PC-3 (cell line): ENCODE measurements around the gene LPCAT2. TPM values are rescaled to one million over a fixed set of nuclear protein-coding genes. Genes with fewer than 3 reads are reported as not detected.

Experiments
- ATAC-seq: fragments of 200-7000 bp; cut with Tn5 transposase; 2 replicates; pipeline ENCODE4 v1.9.1; 2020; ENCODE audit warnings: mild to moderate bottlenecking, moderate library complexity
- BruUV-seq: library from RNA; stranded (reverse); fragments of 400-500 nt; replicated peaks from 2 replicates; lab custom pipeline; 2021; lab: Mats Ljungman, UMichigan
- CTCF ChIA-PET: fragments of 300-600 bp; sonication (Branson Sonifier 250); formaldehyde crosslinking; loops from one replicate; lab custom pipeline; 2022; ENCODE audit warnings: antibody characterized with exemption; lab: Charles Lee
- POLR2A ChIA-PET: fragments of 300-600 bp; sonication (Branson Sonifier 250); formaldehyde crosslinking; loops from one replicate; lab custom pipeline; 2022; ENCODE audit warnings: antibody characterized with exemption; ENCODE audit not compliant: unreplicated experiment; lab: Charles Lee
- DNase-seq: peaks from one replicate; pipeline ENCODE4 v3.0.0-alpha.2; 2015
- H2AFZ ChIP-seq: fragments of 300-600 bp; sonication (generic); 2 replicates; pipeline ENCODE4 v1.6.0; 2016; ENCODE audit warnings: antibody characterized with exemption, low read length
- H3F3A ChIP-seq: fragments of 300-600 bp; sonication (generic); one replicate; pipeline ENCODE4 v1.6.0; 2017; ENCODE audit warnings: antibody characterized with exemption, low read length, control low read depth, mild to moderate bottlenecking; ENCODE audit not compliant: unreplicated experiment
- H3K27ac ChIP-seq: fragments of 300-600 bp; sonication (generic); 2 replicates; pipeline ENCODE4 v1.5.1; 2016; ENCODE audit warnings: mild to moderate bottlenecking, low read length
- H3K27me3 ChIP-seq: fragments of 300-600 bp; sonication (generic); 2 replicates; pipeline ENCODE4 v1.6.1; 2016; ENCODE audit warnings: low read length, mixed read lengths
- H3K36me3 ChIP-seq: fragments of 300-600 bp; sonication (generic); 2 replicates; pipeline ENCODE4 v1.6.1; 2016; ENCODE audit warnings: low read depth, mixed run types, low read length, mixed read lengths
- H3K4me1 ChIP-seq: fragments of 300-600 bp; sonication (generic); 2 replicates; pipeline ENCODE4 v1.5.1; 2016; ENCODE audit warnings: low read length; ENCODE audit not compliant: insufficient read depth
- H3K4me2 ChIP-seq: fragments of 300-600 bp; sonication (generic); 2 replicates; pipeline ENCODE4 v1.6.0; 2016; ENCODE audit warnings: low read length
- H3K4me3 ChIP-seq: fragments of 300-600 bp; sonication (generic); 2 replicates; pipeline ENCODE4 v1.5.1; 2016; ENCODE audit warnings: mild to moderate bottlenecking, low read length, mixed read lengths
- H3K79me2 ChIP-seq: fragments of 300-600 bp; sonication (generic); 2 replicates; pipeline ENCODE4 v1.6.1; 2017; ENCODE audit warnings: low read length, mixed read lengths
- H3K9ac ChIP-seq: fragments of 300-600 bp; sonication (generic); 2 replicates; pipeline ENCODE4 v1.6.0; 2016; ENCODE audit warnings: mild to moderate bottlenecking, low read length
- H3K9me2 ChIP-seq: fragments of 300-600 bp; sonication (generic); replicated peaks from 2 replicates; pipeline ENCODE4 v1.6.1; 2016; ENCODE audit warnings: mixed run types, low read length, mixed read lengths
- H3K9me3 ChIP-seq: fragments of 300-600 bp; sonication (generic); 2 replicates; pipeline ENCODE4 v1.6.1; 2016; ENCODE audit warnings: low read length, mixed read lengths
- H4K20me1 ChIP-seq: fragments of 300-600 bp; sonication (generic); 2 replicates; pipeline ENCODE4 v1.6.1; 2016; ENCODE audit warnings: low read length, mixed read lengths
- CTCF ChIP-seq: fragments of 300-600 bp; sonication (generic); conservative IDR thresholded peaks from 2 replicates; pipeline ENCODE4 v1.5.1; 2017; ENCODE audit warnings: antibody characterized with exemption, low read depth, mild to moderate bottlenecking, low read length
- EZH2 ChIP-seq: fragments of 300-600 bp; sonication (generic); IDR thresholded peaks from one replicate; pipeline ENCODE4 v1.6.1; 2017; ENCODE audit warnings: antibody characterized with exemption, mild to moderate bottlenecking, low read length; ENCODE audit not compliant: unreplicated experiment
- EZH2phosphoT487 ChIP-seq: fragments of 300-600 bp; sonication (generic); IDR thresholded peaks from 2 replicates; pipeline ENCODE4 v1.6.1; 2018; ENCODE audit warnings: mild to moderate bottlenecking, antibody characterized with exemption, low read length, borderline replicate concordance
- intact Hi-C: fragments of 100-400 bp; cut with micrococcal nuclease; formaldehyde crosslinking; loops from 2 replicates; pipeline ENCODE4 v1.9.0; 2023
- total RNA-seq: library from RNA; depleted of rRNA; stranded (reverse); fragments of >200 nt; gene quantifications from 2 replicates; pipeline ENCODE4 v1.2.3, GENCODE V29; 2014

LPCAT2 gene
- total RNA-seq, 1 experiment from 2014 or later: 8.0 TPM

DNA sequence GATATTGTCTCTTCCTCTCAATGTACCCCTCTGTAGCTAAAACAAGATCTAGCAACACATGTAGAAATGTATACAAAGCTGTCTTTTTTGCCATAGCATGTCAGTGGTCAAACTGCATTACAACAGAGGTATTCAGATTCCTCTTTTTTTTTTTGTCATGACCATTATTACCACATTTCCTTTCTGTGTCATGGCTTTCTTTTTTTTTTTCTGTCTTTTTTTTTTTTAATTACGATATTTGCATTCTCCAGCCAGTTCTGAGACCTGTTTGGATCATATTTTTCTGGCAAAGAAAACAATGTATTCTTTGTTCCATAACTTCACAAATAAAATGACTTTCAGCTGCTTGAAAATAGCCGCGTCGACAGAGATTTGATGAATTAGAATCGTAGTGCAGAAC lies 30.2 kb downstream of the LPCAT2 start:
- CTCF ChIA-PET: no interaction called here
- H3K27ac ChIP-seq: no peak overlapping the region
- intact Hi-C loops: no loop called here

DNA sequence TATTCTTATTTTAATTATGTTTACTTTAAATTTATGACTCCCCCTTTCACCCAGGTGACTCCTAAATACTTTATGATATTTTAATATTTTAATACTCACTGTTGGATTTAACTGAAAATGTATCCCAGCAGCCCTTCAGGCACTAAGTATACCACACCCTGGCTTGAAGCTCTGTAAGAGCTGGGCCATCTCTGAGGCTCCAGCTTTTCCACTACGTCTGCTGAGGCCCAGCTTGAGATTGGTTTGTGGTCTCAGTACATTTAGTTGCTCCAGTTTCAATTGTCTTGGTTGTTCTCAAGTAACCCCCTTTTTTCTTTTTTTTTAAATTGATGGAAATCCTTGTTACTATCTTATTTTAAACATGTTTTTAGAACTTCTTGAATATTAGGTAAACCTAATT lies 30.6 kb downstream of the LPCAT2 start:
- no peak overlapping the region for H3K4me3 ChIP-seq
- no peaks in the 10 kb centered on the region for H3K79me2 ChIP-seq
- TF ChIP-seq EZH2: no peak
- no peak for TF ChIP-seq EZH2phosphoT487
- no peak for TF ChIP-seq CTCF
- ChIA-PET POLR2A (no interaction called here), CTCF (no interaction called here)
- peaks cover 12% of the 10 kb centered on the region; the same call in 1 of the 2 replicates for H3K4me1 ChIP-seq
- no peaks in the 10 kb centered on the region for H3F3A ChIP-seq
- DNase-seq (no peak), ATAC-seq (no peak)
- H3K27me3 ChIP-seq: no peaks in the 10 kb centered on the region
- intact Hi-C loops: no loop called here
- no TSS peak for BruUV-seq
- H3K36me3 ChIP-seq: no peaks in the 10 kb centered on the region
- H3K9me3 ChIP-seq: no peaks in the 10 kb centered on the region
- H4K20me1 ChIP-seq: no peaks in the 10 kb centered on the region
- H3K9ac ChIP-seq: no peak overlapping the region
- H2AFZ ChIP-seq: no peak overlapping the region
- H3K9me2 ChIP-seq: no peaks in the 10 kb centered on the region
- H3K4me2 ChIP-seq: no peak overlapping the region
- no peak overlapping the region for H3K27ac ChIP-seq

More for the DNA sequence above, 30.2 kb downstream of the LPCAT2 start:
- Histone ChIP-seq H3K27me3 (no peaks in the 10 kb centered on the region), H3K9ac (no peak overlapping the region), H2AFZ (no peak overlapping the region), H3K4me2 (no peak overlapping the region), H3K79me2 (no peaks in the 10 kb centered on the region), H3F3A (no peaks in the 10 kb centered on the region), H3K4me3 (no peak overlapping the region), H3K36me3 (no peaks in the 10 kb centered on the region), H3K4me1 (peaks cover 12% of the 10 kb centered on the region; the same call in 1 of the 2 replicates), H4K20me1 (no peaks in the 10 kb centered on the region), H3K9me2 (no peaks in the 10 kb centered on the region), H3K9me3 (no peaks in the 10 kb centered on the region)
- POLR2A ChIA-PET: no interaction called here
- BruUV-seq: no TSS peak
- no peak for TF ChIP-seq CTCF
- TF ChIP-seq EZH2: no peak
- TF ChIP-seq EZH2phosphoT487: no peak
- no peak for ATAC-seq
- no peak for DNase-seq

- Histone ChIP-seq H3F3A (no peaks in the 10 kb centered on the region), H4K20me1 (no peaks in the 10 kb centered on the region), H2AFZ (no peak overlapping the region), H3K79me2 (no peaks in the 10 kb centered on the region), H3K9me2 (no peaks in the 10 kb centered on the region), H3K27me3 (no peaks in the 10 kb centered on the region), H3K4me3 (no peak overlapping the region), H3K36me3 (no peaks in the 10 kb centered on the region), H3K9ac (no peak overlapping the region), H3K4me2 (no peak overlapping the region), H3K4me1 (peaks cover 12% of the 10 kb centered on the region; the same call in 1 of the 2 replicates), H3K27ac (no peak overlapping the region), H3K9me3 (no peaks in the 10 kb centered on the region)
- no TSS peak for BruUV-seq
- POLR2A ChIA-PET: no interaction called here
- DNase-seq: no peak
- TF ChIP-seq EZH2phosphoT487 (no peak), EZH2 (no peak), CTCF (no peak)
- CTCF ChIA-PET: no interaction called here
- ATAC-seq: no peak
- intact Hi-C loops: no loop called here
Measured at GRCh38 chr16:55540221-55540620, 31.3 kb downstream of the LPCAT2 start.
